HG03108 (cell line): ENCODE data around the gene EIF4G2.
A peak's percentile ranks its signal among the peaks of the same experiment; 100 is the strongest.

Experiments
- ATAC-seq: cut with Tn5 transposase; IDR thresholded peaks from one replicate; pipeline ENCODE4 v1.9.1; 2021; ENCODE audit warnings: moderate library complexity; ENCODE audit not compliant: unreplicated experiment

EIF4G2 gene

GRCh38 chr11:10777806-10778205 is 30.9 kb downstream of the EIF4G2 start:
- ATAC-seq: no peak

- no peak for ATAC-seq
Observed at GRCh38 chr11:10777393-10777793, 31.3 kb downstream of the EIF4G2 start.

- no peak for ATAC-seq
Observed at GRCh38 chr11:10774811-10775210, 33.9 kb downstream of the EIF4G2 start.

GRCh38 chr11:10771457-10771856 is 37.3 kb downstream of the EIF4G2 start:
- no peak for ATAC-seq

- ATAC-seq: no peak
Observed at GRCh38 chr11:10770626-10771254, 38.0 kb downstream of the EIF4G2 start.

- ATAC-seq: no peak
Observed at GRCh38 chr11:10764412-10764811, 44.3 kb downstream of the EIF4G2 start.

- ATAC-seq: no peak
Observed at GRCh38 chr11:10763766-10764165, 45.0 kb downstream of the EIF4G2 start.

GRCh38 chr11:10762913-10763421 is 45.8 kb downstream of the EIF4G2 start:
- no peak for ATAC-seq

- ATAC-seq: peak; percentile 81
Observed at GRCh38 chr11:10762185-10762584, 46.5 kb downstream of the EIF4G2 start.

- no peak for ATAC-seq
Observed at GRCh38 chr11:10761085-10761698, 47.5 kb downstream of the EIF4G2 start.

- no peak for ATAC-seq
Observed at GRCh38 chr11:10758957-10759356, 49.8 kb downstream of the EIF4G2 start.

- no peak for ATAC-seq
Observed at GRCh38 chr11:10752486-10752885, 56.2 kb downstream of the EIF4G2 start.

- ATAC-seq: no peak
Observed at GRCh38 chr11:10752061-10752460, 56.7 kb downstream of the EIF4G2 start.

- ATAC-seq: no peak
Observed at GRCh38 chr11:10751581-10751940, 57.2 kb downstream of the EIF4G2 start.

GRCh38 chr11:10750838-10751580 is 57.7 kb downstream of the EIF4G2 start, which contains the start of gene CTR9:
Gene CTR9 (plus strand): TSS chr11:10751246. CDS start chr11:10751413, 167 bp downstream.
- ATAC-seq: peak; percentile 93

GRCh38 chr11:10749476-10749875 is 59.2 kb downstream of the EIF4G2 start:
- ATAC-seq: no peak

GRCh38 chr11:10747733-10748132 is 61.0 kb downstream of the EIF4G2 start:
- ATAC-seq: no peak
